Mesothelial cell of epicardium (in vitro differentiated cells): ENCODE measurements around the gene SGK1. TPM values are rescaled to one million over a fixed set of nuclear protein-coding genes. Genes with fewer than 3 reads are reported as not detected.
"Not testable (repeated sequence)": the region's sequence is repeated elsewhere in the genome, so short reads cannot be mapped to it uniquely, and the experiment has no call there.

Experiments used
- DNase-seq, 2 experiments: peaks; one replicate each; pipeline ENCODE4 v3.0.0; 2021; ENCODE audit warnings: low spot score in 2 of 2; ENCODE audit not compliant: unreplicated experiment in 2 of 2
- H3K27ac Mint-ChIP-seq: 2 replicates; pipeline ENCODE4 v1.8.0; 2021; ENCODE audit warnings: mixed read lengths
- H3K27me3 Mint-ChIP-seq: 2 replicates; pipeline ENCODE4 v1.8.0; 2021; ENCODE audit warnings: low read depth, mixed read lengths
- H3K36me3 Mint-ChIP-seq: 2 replicates; pipeline ENCODE4 v1.8.0; 2021; ENCODE audit warnings: mixed read lengths
- H3K4me1 Mint-ChIP-seq: 2 replicates; pipeline ENCODE4 v1.8.0; 2021; ENCODE audit warnings: mixed read lengths
- H3K4me3 Mint-ChIP-seq: 2 replicates; pipeline ENCODE4 v1.8.0; 2021; ENCODE audit warnings: mild to moderate bottlenecking, moderate library complexity, mixed read lengths
- H3K9me3 Mint-ChIP-seq: 2 replicates; pipeline ENCODE4 v1.8.0; 2021; ENCODE audit warnings: mixed read lengths
- total RNA-seq: library from RNA; stranded (reverse); gene quantifications from 3 replicates; pipeline ENCODE4 v1.2.1, GENCODE V29; 2021
- TF ChIP-seq, protein P1 (sequence below): fragments of 200-600 bp; sonication (generic); IDR thresholded peaks from one replicate; pipeline ENCODE4 v1.5.0; 2021; ENCODE audit warnings: antibody characterized with exemption; ENCODE audit not compliant: unreplicated experiment

The SGK1 gene
- total RNA-seq, 1 donor from 2014 or later = 44.5 TPM

DNA sequence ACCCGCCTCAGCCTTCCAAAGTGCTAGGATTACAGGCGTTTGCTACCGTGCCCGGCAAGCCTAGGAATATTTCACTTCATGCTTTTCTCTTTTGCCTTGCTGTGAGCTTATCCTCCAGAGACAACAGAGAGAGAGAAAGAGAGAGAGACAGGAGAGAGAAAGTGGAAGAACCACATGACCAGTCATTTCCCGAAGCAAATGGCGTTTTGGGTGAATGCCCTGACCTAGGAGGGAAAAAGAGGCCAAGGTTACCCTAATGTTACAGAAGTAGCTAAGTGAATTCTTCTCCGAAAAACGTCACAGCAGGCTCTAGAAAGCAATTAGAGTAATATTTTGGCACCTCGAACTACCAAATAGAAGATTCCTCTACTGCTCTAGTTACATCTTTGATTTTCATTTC lies 9.1 kb downstream of the SGK1 start:
- TF ChIP-seq, protein P1, sequence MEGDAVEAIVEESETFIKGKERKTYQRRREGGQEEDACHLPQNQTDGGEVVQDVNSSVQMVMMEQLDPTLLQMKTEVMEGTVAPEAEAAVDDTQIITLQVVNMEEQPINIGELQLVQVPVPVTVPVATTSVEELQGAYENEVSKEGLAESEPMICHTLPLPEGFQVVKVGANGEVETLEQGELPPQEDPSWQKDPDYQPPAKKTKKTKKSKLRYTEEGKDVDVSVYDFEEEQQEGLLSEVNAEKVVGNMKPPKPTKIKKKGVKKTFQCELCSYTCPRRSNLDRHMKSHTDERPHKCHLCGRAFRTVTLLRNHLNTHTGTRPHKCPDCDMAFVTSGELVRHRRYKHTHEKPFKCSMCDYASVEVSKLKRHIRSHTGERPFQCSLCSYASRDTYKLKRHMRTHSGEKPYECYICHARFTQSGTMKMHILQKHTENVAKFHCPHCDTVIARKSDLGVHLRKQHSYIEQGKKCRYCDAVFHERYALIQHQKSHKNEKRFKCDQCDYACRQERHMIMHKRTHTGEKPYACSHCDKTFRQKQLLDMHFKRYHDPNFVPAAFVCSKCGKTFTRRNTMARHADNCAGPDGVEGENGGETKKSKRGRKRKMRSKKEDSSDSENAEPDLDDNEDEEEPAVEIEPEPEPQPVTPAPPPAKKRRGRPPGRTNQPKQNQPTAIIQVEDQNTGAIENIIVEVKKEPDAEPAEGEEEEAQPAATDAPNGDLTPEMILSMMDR = no peak
- H3K9me3 Mint-ChIP-seq = no peaks in the 10 kb centered on the region
- H3K4me3 Mint-ChIP-seq = no peak overlapping the region

DNA sequence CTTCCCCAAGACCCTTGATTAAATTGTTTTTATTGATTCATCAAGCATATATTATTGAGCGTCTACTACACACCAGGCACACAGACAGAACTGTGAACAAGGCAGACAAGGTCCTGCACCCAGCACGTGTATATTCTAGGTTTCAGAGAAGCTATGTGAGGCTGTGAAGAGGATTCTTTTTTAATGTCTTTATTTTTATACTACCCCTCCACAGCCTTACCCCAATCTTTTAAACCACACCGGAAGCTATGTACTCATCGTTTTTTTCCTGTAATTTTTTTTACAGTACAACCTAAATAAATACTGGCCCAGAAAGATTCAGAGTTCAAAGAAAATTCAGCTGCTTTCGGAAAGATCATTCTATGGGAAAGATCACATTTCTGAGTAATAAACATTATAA lies 10.0 kb downstream of the SGK1 start:
- no peaks in the 10 kb centered on the region for H3K4me1 Mint-ChIP-seq
- H3K4me3 Mint-ChIP-seq = no peak overlapping the region
- H3K27me3 Mint-ChIP-seq = peaks cover 11% of the 10 kb centered on the region
- no peak overlapping the region for H3K27ac Mint-ChIP-seq
- no peaks in the 10 kb centered on the region for H3K9me3 Mint-ChIP-seq
- no peaks in the 10 kb centered on the region for H3K36me3 Mint-ChIP-seq
- no peak for DNase-seq
- TF ChIP-seq, protein P1 = no peak

More for the DNA sequence above, 9.1 kb downstream of the SGK1 start:
- no peak overlapping the region for H3K27ac Mint-ChIP-seq
- peaks cover 20% of the 10 kb centered on the region for H3K27me3 Mint-ChIP-seq
- DNase-seq = no peak
- H3K4me1 Mint-ChIP-seq = no peaks in the 10 kb centered on the region
- H3K36me3 Mint-ChIP-seq = no peaks in the 10 kb centered on the region

DNA sequence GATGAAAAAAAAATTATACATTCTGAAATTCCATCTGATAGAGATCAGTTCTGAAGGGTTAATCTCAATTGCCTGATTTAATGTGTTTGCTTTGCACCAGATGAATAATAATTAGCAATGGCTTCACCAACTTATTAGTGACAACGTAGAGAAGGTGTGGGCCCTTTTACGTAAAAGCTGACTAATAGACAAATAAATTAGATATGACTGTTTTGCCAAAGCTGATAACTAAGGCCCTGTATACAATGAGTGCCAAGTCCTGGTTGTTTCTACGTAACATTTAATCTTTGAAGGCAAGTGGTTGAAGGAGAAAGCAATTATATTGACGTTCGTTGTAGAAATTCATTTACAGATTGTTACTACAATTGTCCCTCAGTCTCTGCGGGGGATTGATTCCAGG lies 10.8 kb downstream of the SGK1 start:
- DNase-seq = no peak
- TF ChIP-seq, protein P1 = no peak
- Mint-ChIP-seq H3K27me3 (peaks cover 10% of the 10 kb centered on the region), H3K9me3 (no peaks in the 10 kb centered on the region), H3K4me1 (no peaks in the 10 kb centered on the region), H3K27ac (no peak overlapping the region), H3K36me3 (no peaks in the 10 kb centered on the region), H3K4me3 (no peak overlapping the region)

DNA sequence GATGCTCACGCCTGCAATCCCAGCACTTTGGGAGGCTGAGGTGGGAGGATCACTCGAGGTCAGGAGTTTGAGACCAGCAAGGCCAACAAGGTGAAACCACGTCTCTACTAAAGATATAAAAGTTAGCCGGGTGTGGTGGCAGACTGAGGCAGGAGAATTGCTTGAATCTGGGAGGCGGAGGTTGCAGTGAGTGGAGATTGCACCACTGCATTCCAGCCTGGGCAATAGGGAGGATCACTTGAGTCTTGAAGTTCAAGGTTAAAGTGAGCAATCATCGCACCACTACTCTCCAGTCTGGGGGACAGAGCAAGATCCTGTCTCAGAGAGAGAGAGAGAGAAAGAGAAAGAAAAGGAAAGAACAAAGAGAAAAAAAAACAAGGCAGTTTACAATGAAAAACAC lies 13.5 kb downstream of the SGK1 start:
- H3K27me3 Mint-ChIP-seq, H3K9me3 Mint-ChIP-seq, DNase-seq, H3K27ac Mint-ChIP-seq, H3K36me3 Mint-ChIP-seq, H3K4me1 Mint-ChIP-seq, H3K4me3 Mint-ChIP-seq: not testable (repeated sequence)

DNA sequence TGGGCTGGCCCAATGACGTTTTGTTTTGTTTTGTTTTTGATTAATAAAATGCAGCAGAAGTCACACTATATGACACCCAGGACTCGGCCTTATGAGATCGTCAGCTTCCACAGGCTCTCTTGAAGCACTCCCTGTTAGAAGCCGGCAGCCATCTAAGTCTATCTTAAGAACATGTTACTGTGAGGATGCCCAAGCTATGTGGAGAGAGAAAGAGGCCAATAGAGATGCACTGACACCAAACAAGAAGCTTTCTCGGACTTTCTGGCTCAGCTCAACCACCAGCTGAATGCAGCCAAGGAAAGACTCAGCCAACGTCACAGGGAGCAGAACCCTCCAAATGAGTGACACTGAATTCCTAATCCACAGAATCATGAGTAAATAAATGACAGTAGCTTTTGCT lies 14.0 kb downstream of the SGK1 start:
- Mint-ChIP-seq H3K27me3 (peaks cover 3% of the 10 kb centered on the region), H3K4me3 (no peak overlapping the region), H3K4me1 (peaks cover 10% of the 10 kb centered on the region), H3K36me3 (no peaks in the 10 kb centered on the region), H3K27ac (no peak overlapping the region), H3K9me3 (no peaks in the 10 kb centered on the region)
- TF ChIP-seq, protein P1 = no peak
- no peak for DNase-seq

DNA sequence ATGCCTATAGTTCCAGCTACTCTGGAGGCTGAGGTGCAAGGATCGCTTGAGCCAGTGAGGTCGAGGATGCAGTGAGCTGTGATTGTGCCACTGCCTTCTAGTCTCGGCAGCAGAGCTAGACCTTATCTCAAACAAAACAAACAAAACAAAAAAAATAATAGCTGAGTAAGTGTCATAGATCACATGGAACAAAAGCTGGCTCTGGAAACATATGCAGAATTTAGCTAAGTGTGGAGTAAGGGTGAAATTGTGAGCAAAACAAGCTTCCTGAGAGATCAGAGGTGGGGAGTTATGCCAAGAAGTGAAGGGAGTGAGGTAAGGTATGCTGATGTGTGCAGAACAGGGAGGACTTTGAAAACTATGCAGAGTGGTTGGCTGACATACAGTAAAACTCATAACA lies 18.7 kb downstream of the SGK1 start:
- Mint-ChIP-seq H3K4me3 (no peak overlapping the region), H3K36me3 (no peaks in the 10 kb centered on the region), H3K9me3 (no peaks in the 10 kb centered on the region), H3K4me1 (peaks cover 25% of the 10 kb centered on the region), H3K27ac (peak overlapping the region; percentile 59), H3K27me3 (peaks cover 6% of the 10 kb centered on the region)
- no peak for DNase-seq
- TF ChIP-seq, protein P1 = no peak
